ENCODE measurements around the gene PCNX1.
A peak's percentile ranks its signal among the peaks of the same experiment; 100 is the strongest.

The PCNX1 gene

DNA sequence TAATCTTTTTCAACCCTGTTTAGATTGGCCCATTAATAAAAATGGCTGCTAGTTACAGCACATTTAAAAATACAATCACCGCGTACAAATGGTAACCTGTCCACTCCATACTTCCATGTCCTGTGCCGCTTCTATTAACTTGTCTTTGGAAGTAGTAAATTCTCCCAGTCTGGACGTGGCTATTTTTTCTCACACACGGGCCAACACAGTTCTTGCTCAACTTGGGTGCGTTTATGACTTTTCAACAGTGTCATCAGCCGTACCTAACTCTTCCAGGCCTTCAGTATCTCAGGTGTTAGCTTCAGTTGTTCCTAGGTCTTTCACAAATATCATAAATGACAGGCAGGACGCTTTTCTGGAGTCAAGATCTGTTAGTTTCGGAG is 475 bp upstream of the PCNX1 start:
- peak overlapping the region; percentile 64 for H3K4me3 ChIP-seq (ENCODE audit: low read length)
- H3K27me3 ChIP-seq (ENCODE audit: insufficient read depth, low read length) = peaks cover 4% of the 10 kb centered on the region; the same call in 1 of the 2 replicates
- H3K27ac ChIP-seq (ENCODE audit: low read length) = no peak overlapping the region

DNA sequence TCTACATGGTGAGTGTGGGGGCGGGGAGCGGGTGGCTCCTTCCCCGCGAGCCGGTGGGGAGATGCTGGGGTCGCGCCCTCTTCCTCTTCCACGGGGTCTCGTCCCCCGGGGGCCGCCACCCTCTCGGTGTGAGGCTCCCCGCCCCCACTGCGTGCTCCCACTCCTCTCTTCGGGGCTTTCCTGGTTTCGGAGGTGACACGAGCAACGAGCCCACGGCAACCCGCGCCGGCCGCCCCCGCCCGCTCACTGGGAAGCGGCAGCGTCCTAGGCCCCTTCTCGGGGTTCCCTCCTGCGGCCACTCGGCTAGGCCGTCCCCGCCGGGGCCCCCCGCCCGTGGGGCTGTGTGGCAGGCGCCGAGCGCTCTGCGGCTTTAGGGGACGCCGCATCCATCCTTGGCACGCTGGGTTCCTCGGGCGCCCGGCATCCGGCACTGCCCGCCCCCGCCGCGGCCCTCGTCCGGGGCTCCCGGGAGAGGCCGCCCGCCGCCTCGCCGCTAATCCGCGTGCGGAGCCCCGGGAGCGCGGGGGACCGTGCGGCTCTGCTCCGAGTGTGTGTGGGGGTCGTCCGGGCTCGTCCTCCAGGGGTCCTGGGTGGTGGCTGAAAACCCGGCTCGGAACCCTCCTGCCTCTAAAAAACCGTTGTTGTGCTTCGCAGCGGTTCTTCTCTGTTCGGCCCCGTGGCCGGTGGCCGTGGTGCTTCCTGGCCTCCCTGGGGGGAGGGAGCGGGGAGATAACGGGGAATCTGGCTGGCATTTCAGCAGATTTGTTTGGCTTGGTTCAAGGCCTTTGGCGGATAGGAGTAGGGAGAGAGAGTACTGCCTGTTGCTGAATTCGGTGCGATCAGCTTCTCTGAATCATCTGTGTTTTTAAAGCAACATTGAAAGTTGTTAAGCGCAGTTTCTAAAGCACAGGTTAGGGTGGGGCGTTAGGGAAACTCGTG is 1.0 kb downstream of the PCNX1 start:
- Histone ChIP-seq H3K9ac (ENCODE audit: low read depth, low read length) (peak overlapping the region; percentile 79), H3K27me3 (ENCODE audit: insufficient read depth, low read length) (peaks cover 4% of the 10 kb centered on the region; the same call in 1 of the 2 replicates), H3K36me3 (ENCODE audit: insufficient read depth, low read depth, low read length) (no peaks in the 10 kb centered on the region), H3K4me1 (ENCODE audit: insufficient read depth, low read length) (peaks cover 4% of the 10 kb centered on the region; the same call in 1 of the 2 replicates), H3K27ac (ENCODE audit: low read length) (peak overlapping the region; percentile 78), H3K9me3 (ENCODE audit: insufficient read depth, low read depth, low read length) (no peaks in the 10 kb centered on the region), H3K4me3 (ENCODE audit: low read length) (peak overlapping the region; percentile 91)

More for the DNA sequence above, 475 bp upstream of the PCNX1 start:
- Histone ChIP-seq H3K36me3 (ENCODE audit: insufficient read depth, low read depth, low read length) (no peaks in the 10 kb centered on the region), H3K9ac (ENCODE audit: low read depth, low read length) (peak overlapping the region; percentile 58; the same call in 1 of the 2 replicates), H3K9me3 (ENCODE audit: insufficient read depth, low read depth, low read length) (no peaks in the 10 kb centered on the region), H3K4me1 (ENCODE audit: insufficient read depth, low read length) (peaks cover 4% of the 10 kb centered on the region; the same call in 1 of the 2 replicates)

DNA sequence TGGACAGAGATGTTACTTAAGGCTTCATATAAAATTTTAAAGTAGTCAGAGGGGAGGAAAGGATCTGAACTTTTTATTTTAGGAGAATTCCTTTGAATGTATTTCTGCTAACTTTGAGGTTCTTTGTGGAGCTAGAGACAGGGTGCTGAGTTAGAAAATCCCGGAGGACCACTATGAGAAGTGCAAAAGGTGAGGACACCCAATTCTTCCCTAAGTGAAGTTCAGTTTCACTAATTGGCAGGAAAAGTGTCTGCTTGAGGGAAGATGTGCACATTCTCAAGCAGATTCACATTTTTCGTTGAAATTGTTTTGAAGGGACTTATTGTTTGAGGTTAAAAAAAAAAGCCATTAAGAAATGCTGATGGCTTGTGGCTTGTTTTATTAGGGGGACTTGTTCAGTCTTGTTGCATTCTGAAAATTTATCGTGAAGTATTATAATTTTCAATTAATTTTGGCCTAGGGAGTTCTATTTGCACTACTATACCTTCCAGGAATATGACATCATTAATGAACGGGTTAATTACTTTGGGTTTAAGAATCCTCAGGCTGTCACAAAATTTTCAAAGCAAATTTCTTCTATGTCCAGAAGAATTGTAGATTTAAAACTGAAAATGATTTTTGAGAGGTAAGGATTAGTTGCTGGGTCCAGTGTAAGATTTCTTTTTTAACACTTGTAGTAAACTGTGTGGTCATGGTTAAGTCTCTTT is 1.8 kb downstream of the PCNX1 start:
- no peaks in the 10 kb centered on the region for H3K36me3 ChIP-seq (ENCODE audit: insufficient read depth, low read depth, low read length)
- no peaks in the 10 kb centered on the region for H3K9me3 ChIP-seq (ENCODE audit: insufficient read depth, low read depth, low read length)
- H3K27me3 ChIP-seq (ENCODE audit: insufficient read depth, low read length) = peaks cover 4% of the 10 kb centered on the region; the same call in 1 of the 2 replicates
- peak overlapping the region; percentile 79 for H3K9ac ChIP-seq (ENCODE audit: low read depth, low read length)
- peak overlapping the region; percentile 91 for H3K4me3 ChIP-seq (ENCODE audit: low read length)
- H3K4me1 ChIP-seq (ENCODE audit: insufficient read depth, low read length) = peaks cover 7% of the 10 kb centered on the region; the same call in 1 of the 2 replicates
- H3K27ac ChIP-seq (ENCODE audit: low read length) = peak overlapping the region; percentile 14

DNA sequence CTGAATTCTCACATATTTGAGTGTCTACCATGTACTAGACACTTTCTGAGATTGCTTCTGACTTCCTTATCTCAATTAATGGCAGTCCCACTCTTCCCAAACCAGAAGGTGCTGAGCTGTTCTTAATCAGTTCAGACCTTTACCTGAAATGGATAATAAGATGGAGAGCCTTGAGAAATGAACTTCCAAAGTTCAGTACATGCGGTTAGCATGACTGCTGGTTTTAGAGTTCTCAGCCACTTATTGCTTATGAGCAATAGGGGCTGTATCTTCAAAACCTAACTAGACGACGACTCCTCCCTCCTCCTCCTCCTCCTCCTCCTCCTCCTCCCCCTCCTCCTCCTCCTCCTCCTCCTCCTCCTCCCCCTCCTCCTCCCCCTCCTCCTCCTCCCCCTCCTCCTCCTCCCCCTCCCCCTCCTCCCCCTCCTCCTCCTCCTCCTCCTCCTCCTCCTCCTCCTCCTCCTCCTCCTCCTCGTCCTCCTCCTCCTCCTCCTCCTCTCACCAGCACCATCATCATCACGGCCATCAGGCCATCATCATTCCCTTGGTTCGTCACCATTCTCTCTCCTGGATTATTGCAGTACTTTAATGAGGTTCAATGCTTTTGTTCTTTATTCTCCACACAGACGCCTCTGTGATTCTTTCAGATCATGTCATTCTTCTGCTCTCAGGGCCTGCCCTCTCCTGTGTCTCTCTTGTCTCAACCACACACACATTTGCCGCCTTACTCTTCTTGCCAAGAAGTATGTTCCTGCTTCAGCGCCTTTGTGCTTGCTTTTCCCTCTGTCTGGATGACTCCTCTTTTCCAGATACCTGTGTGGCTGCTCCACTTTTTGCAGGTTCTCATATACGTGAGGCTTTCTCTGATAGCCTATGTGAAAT is 2.7 kb downstream of the PCNX1 start:
- Histone ChIP-seq H3K4me3 (ENCODE audit: low read length) (peak overlapping the region; percentile 91), H3K27ac (ENCODE audit: low read length) (no peak overlapping the region), H3K9me3 (ENCODE audit: insufficient read depth, low read depth, low read length) (no peaks in the 10 kb centered on the region), H3K36me3 (ENCODE audit: insufficient read depth, low read depth, low read length) (no peaks in the 10 kb centered on the region), H3K9ac (ENCODE audit: low read depth, low read length) (no peak overlapping the region), H3K4me1 (ENCODE audit: insufficient read depth, low read length) (peaks cover 3% of the 10 kb centered on the region; the same call in 1 of the 2 replicates), H3K27me3 (ENCODE audit: insufficient read depth, low read length) (peaks cover 4% of the 10 kb centered on the region; the same call in 1 of the 2 replicates)

DNA sequence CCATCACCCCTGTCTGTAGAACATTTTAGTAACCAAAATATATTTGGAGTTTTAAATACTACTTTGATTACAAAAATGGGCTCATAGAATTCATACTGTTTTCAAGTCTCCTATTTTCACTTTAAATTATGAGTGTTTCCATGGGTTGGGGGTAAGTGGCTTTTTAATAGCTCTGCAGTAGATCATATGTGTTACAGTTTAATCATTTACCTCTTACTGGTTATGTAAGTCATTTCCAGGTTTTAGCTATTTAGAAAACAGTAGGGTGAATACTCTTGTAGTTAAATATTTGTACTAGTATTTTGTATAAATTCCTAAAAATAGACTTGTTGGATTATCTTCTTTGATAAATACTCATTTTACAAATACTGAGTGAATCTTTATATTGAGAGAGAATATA is 8.2 kb downstream of the PCNX1 start:
- H3K36me3 ChIP-seq (ENCODE audit: insufficient read depth, low read depth, low read length) = peaks cover 11% of the 10 kb centered on the region
- no peak overlapping the region for H3K27ac ChIP-seq (ENCODE audit: low read length)
- peaks cover 3% of the 10 kb centered on the region; the same call in 1 of the 2 replicates for H3K4me1 ChIP-seq (ENCODE audit: insufficient read depth, low read length)

DNA sequence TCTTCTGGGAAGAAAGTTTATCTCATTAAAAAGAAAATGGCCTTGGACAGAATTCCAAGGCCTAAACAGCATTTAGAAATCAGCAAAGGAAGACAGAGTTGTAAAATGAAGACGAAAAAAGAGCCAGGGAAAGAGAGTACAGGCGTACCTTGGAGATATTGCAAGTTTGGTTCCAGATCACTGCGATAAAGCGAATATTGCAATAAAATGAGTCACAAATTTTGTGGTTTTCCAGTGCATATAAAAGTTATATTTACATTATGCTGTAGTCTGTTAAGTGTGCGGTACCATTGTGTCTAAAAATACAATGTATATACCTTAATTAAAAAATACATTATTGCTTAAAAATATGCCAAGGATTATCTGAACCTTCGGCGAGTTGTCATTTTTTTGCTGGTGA is 9.0 kb downstream of the PCNX1 start:
- no peak overlapping the region for H3K27ac ChIP-seq (ENCODE audit: low read length)
- peaks cover 11% of the 10 kb centered on the region for H3K36me3 ChIP-seq (ENCODE audit: insufficient read depth, low read depth, low read length)
- no peaks in the 10 kb centered on the region for H3K27me3 ChIP-seq (ENCODE audit: insufficient read depth, low read length)
- H3K4me3 ChIP-seq (ENCODE audit: low read length) = no peak overlapping the region
- H3K4me1 ChIP-seq (ENCODE audit: insufficient read depth, low read length) = peaks cover 3% of the 10 kb centered on the region; the same call in 1 of the 2 replicates
- H3K9ac ChIP-seq (ENCODE audit: low read depth, low read length) = no peak overlapping the region
- no peaks in the 10 kb centered on the region for H3K9me3 ChIP-seq (ENCODE audit: insufficient read depth, low read depth, low read length)

More for the DNA sequence above, 8.2 kb downstream of the PCNX1 start:
- Histone ChIP-seq H3K9me3 (ENCODE audit: insufficient read depth, low read depth, low read length) (no peaks in the 10 kb centered on the region), H3K4me3 (ENCODE audit: low read length) (no peak overlapping the region), H3K27me3 (ENCODE audit: insufficient read depth, low read length) (no peaks in the 10 kb centered on the region), H3K9ac (ENCODE audit: low read depth, low read length) (no peak overlapping the region)

DNA sequence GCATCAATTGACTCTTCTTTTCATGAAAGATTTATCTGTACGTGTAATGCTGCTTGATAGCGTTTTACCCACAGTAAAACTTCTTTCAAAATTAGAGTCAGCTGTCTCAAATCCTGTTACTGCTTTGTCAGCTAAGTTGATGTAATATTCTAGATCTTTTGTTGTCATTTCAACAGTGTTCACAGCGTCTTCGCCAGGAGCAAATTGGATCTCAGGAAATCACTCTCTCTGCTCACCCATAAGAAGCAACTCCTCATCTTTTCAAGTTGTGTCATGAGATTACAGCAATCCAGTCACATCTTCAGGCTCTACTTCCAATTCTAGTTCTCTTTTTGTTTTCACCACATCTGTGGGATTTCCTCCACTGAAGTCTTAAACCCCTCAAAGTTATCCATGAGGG is 9.5 kb downstream of the PCNX1 start:
- Histone ChIP-seq H3K9me3 (ENCODE audit: insufficient read depth, low read depth, low read length) (no peaks in the 10 kb centered on the region), H3K27me3 (ENCODE audit: insufficient read depth, low read length) (no peaks in the 10 kb centered on the region), H3K9ac (ENCODE audit: low read depth, low read length) (no peak overlapping the region), H3K4me1 (ENCODE audit: insufficient read depth, low read length) (peaks cover 3% of the 10 kb centered on the region; the same call in 1 of the 2 replicates), H3K4me3 (ENCODE audit: low read length) (no peak overlapping the region), H3K36me3 (ENCODE audit: insufficient read depth, low read depth, low read length) (peaks cover 11% of the 10 kb centered on the region), H3K27ac (ENCODE audit: low read length) (no peak overlapping the region)

DNA sequence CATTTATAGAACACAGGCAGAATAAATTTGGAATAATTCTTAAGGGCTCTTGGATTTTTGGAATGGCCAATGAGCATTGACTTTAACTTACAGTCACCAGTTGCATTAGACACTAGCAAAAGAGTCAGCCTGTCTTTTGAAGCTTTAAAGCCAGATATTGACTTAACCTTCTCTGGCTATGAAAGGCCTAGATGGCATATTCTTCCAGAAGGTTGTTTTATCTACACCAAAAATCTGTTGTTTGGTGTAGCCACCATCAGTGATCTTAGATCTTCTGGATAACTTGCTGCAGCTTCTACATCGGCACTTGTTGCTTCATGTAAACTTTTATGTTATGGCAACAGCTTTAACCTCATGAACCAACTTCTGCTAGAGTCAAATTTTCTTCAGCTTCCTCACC is 10.4 kb downstream of the PCNX1 start:
- Histone ChIP-seq H3K27ac (ENCODE audit: low read length) (no peak overlapping the region), H3K4me3 (ENCODE audit: low read length) (no peak overlapping the region), H3K9me3 (ENCODE audit: insufficient read depth, low read depth, low read length) (no peaks in the 10 kb centered on the region), H3K4me1 (ENCODE audit: insufficient read depth, low read length) (peaks cover 3% of the 10 kb centered on the region; the same call in 1 of the 2 replicates), H3K9ac (ENCODE audit: low read depth, low read length) (no peak overlapping the region), H3K27me3 (ENCODE audit: insufficient read depth, low read length) (no peaks in the 10 kb centered on the region), H3K36me3 (ENCODE audit: insufficient read depth, low read depth, low read length) (peaks cover 11% of the 10 kb centered on the region)

DNA sequence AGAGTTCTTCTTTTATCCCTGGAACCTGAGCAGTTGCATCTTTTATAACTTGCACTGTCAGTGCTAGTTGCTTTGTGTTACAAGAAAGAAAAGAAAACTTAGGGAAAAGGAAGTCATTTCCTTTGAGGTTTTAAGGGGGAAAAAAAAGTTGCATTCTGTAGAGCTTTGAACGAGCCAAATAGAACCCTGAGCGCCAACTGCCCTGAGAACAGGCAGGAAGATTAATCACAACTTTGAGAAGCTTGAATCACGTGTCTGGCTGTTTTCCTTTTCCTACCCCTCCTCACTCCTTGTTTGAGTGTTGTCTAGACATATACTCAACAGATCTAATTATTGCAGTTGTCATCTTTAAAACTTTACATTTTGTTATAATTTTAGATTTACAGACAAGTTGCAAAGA is 12.5 kb downstream of the PCNX1 start:
- Histone ChIP-seq H3K36me3 (ENCODE audit: insufficient read depth, low read depth, low read length) (peaks cover 11% of the 10 kb centered on the region), H3K9ac (ENCODE audit: low read depth, low read length) (no peak overlapping the region), H3K9me3 (ENCODE audit: insufficient read depth, low read depth, low read length) (no peaks in the 10 kb centered on the region), H3K4me1 (ENCODE audit: insufficient read depth, low read length) (no peaks in the 10 kb centered on the region), H3K27me3 (ENCODE audit: insufficient read depth, low read length) (no peaks in the 10 kb centered on the region), H3K4me3 (ENCODE audit: low read length) (no peak overlapping the region), H3K27ac (ENCODE audit: low read length) (no peak overlapping the region)

DNA sequence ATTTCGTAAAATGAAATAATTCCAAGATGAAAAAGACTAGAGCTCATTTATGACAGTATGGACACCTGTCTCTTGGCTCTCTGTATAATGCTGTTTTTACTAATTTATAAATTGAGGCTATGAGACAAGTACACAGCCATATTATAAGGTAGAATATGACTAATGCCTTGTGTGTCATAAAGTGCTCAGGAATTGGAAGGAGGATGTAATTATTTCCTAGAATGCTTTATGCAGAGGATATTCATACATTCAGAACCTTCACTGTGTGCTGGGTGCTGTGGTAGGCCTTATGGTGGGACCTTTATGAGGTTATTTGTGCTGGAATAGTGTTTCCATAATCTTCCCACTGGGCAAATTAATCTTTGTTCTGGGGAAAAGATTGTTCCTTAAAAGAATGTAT is 13.3 kb downstream of the PCNX1 start:
- H3K4me1 ChIP-seq (ENCODE audit: insufficient read depth, low read length) = no peaks in the 10 kb centered on the region
- no peaks in the 10 kb centered on the region for H3K9me3 ChIP-seq (ENCODE audit: insufficient read depth, low read depth, low read length)
- H3K27me3 ChIP-seq (ENCODE audit: insufficient read depth, low read length) = no peaks in the 10 kb centered on the region
- peaks cover 11% of the 10 kb centered on the region for H3K36me3 ChIP-seq (ENCODE audit: insufficient read depth, low read depth, low read length)
- no peak overlapping the region for H3K27ac ChIP-seq (ENCODE audit: low read length)
- H3K4me3 ChIP-seq (ENCODE audit: low read length) = no peak overlapping the region
- no peak overlapping the region for H3K9ac ChIP-seq (ENCODE audit: low read depth, low read length)

DNA sequence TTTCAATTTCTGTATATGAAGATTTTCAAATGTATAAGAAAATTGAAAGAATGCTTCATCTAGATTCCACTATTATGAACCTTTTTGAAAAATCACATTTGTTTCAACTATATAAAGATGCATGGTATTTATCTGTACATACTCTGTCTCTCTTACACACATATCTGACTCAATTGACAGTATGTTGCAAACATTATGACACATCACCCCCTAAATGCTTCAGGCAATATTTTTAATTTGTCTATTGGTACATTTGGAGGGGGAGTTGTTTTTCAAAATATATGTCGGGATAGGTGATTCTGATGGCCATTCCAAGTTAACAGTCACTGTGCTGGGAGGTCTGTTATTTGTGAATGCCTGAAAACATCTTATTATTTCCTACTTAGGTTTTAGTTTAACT is 14.4 kb downstream of the PCNX1 start:
- Histone ChIP-seq H3K27ac (ENCODE audit: low read length) (no peak overlapping the region), H3K4me1 (ENCODE audit: insufficient read depth, low read length) (no peaks in the 10 kb centered on the region), H3K36me3 (ENCODE audit: insufficient read depth, low read depth, low read length) (peaks cover 10% of the 10 kb centered on the region), H3K27me3 (ENCODE audit: insufficient read depth, low read length) (no peaks in the 10 kb centered on the region), H3K9me3 (ENCODE audit: insufficient read depth, low read depth, low read length) (no peaks in the 10 kb centered on the region), H3K9ac (ENCODE audit: low read depth, low read length) (no peak overlapping the region), H3K4me3 (ENCODE audit: low read length) (no peak overlapping the region)

All from iPS-20b (cell line).